CD14-positive monocyte (primary cell): ENCODE measurements around the gene IYD. TPM values are rescaled to one million over a fixed set of nuclear protein-coding genes. Genes with fewer than 3 reads are reported as not detected.

Experiments
- DNase-seq, 3 donors: peaks; one replicate each; pipeline ENCODE4 v3.0.0-alpha.2; 2011 to 2022
- H2AFZ ChIP-seq: 2 replicates; pipeline ENCODE4 v1.6.0; 2012; ENCODE audit warnings: mild to moderate bottlenecking, low read depth, low read length, inconsistent platforms; ENCODE audit not compliant: insufficient read depth, poor library complexity, severe bottlenecking
- H3K27ac ChIP-seq, 2 donors: 1 replicate in 1 of 2; 2 replicates in 1 of 2; pipeline ENCODE4 v1.5.1; 2012 to 2013; ENCODE audit warnings: low read length in 2 of 2, control low read depth in 1 of 2, inconsistent platforms in 1 of 2, low read depth in 1 of 2, mild to moderate bottlenecking in 1 of 2
- H3K27me3 ChIP-seq, 2 donors: one replicate each; pipeline versions ENCODE4 v1.6.0 to v1.6.1; 2011 to 2013; ENCODE audit warnings: low read length in 2 of 2; ENCODE audit not compliant: control insufficient read depth in 2 of 2, insufficient read depth in 2 of 2
- H3K36me3 ChIP-seq, 2 donors: replicated peaks in 1 of 2; 1 replicate in 1 of 2; 2 replicates in 1 of 2; pipeline versions ENCODE4 v1.5.1 to v1.6.1; 2012 to 2013; ENCODE audit warnings: low read length in 2 of 2, control low read depth in 1 of 2, inconsistent platforms in 1 of 2, mild to moderate bottlenecking in 1 of 2; ENCODE audit not compliant: insufficient read depth in 2 of 2, control insufficient read depth in 1 of 2
- H3K4me1 ChIP-seq, 2 donors: 1 replicate in 1 of 2; 2 replicates in 1 of 2; pipeline versions ENCODE4 v1.5.1 to v1.6.1; 2012 to 2013; ENCODE audit warnings: low read length in 2 of 2, control low read depth in 1 of 2, inconsistent platforms in 1 of 2, mild to moderate bottlenecking in 1 of 2, moderate library complexity in 1 of 2; ENCODE audit not compliant: insufficient read depth in 2 of 2, control insufficient read depth in 1 of 2
- H3K4me2 ChIP-seq: replicated peaks from 2 replicates; pipeline ENCODE3; 2012; ENCODE audit warnings: low read length, moderate library complexity, mild to moderate bottlenecking; ENCODE audit not compliant: poor library complexity, severe bottlenecking; ENCODE audit errors: extremely low read depth
- H3K4me3 ChIP-seq, 3 experiments: fragments of 200-600 bp in 1 of 3; sonication (generic) in 1 of 3; replicated peaks in 1 of 3; 1 replicate in 2 of 3; 2 replicates in 1 of 3; pipeline ENCODE4 v1.5.1; 2011 to 2013; ENCODE audit warnings: low read length in 3 of 3, mild to moderate bottlenecking in 3 of 3, control low read depth in 2 of 3, low read depth in 2 of 3, inconsistent platforms in 1 of 3, moderate library complexity in 1 of 3
- H3K79me2 ChIP-seq: 2 replicates; pipeline ENCODE4 v1.6.0; 2012; ENCODE audit warnings: mild to moderate bottlenecking, control low read depth, inconsistent platforms, low read length, moderate library complexity; ENCODE audit not compliant: insufficient read depth
- H3K9ac ChIP-seq: 2 replicates; pipeline ENCODE4 v1.6.0; 2017; ENCODE audit warnings: low read length, mild to moderate bottlenecking; ENCODE audit not compliant: insufficient read depth, poor library complexity, severe bottlenecking
- H3K9me3 ChIP-seq, 2 donors: replicated peaks in 1 of 2; 1 replicate in 1 of 2; 2 replicates in 1 of 2; pipeline versions ENCODE4 v1.5.1 to v1.6.1; 2012 to 2013; ENCODE audit warnings: low read length in 2 of 2, control low read depth in 1 of 2; ENCODE audit not compliant: control insufficient read depth in 1 of 2, insufficient read depth in 1 of 2
- H4K20me1 ChIP-seq: 2 replicates; pipeline ENCODE4 v1.6.0; 2012; ENCODE audit warnings: mild to moderate bottlenecking, low read length, control low read depth, moderate library complexity; ENCODE audit not compliant: insufficient read depth
- H3K27ac Mint-ChIP-seq, 7 donors: one replicate each; pipeline ENCODE4 v1.8.0; 2020; ENCODE audit warnings: mild to moderate bottlenecking in 7 of 7, mixed read lengths in 7 of 7, moderate library complexity in 6 of 7, inconsistent platforms in 2 of 7
- H3K27me3 Mint-ChIP-seq, 3 donors: one replicate each; pipeline ENCODE4 v1.8.0; 2021 to 2022; ENCODE audit warnings: low read depth in 3 of 3, mild to moderate bottlenecking in 3 of 3, mixed read lengths in 3 of 3, moderate library complexity in 3 of 3, inconsistent platforms in 1 of 3
- H3K36me3 Mint-ChIP-seq, 2 donors: one replicate each; pipeline ENCODE4 v1.8.0; 2020; ENCODE audit warnings: mixed read lengths in 2 of 2, inconsistent platforms in 1 of 2, mild to moderate bottlenecking in 1 of 2
- H3K4me1 Mint-ChIP-seq: one replicate; pipeline ENCODE4 v1.8.0; 2020; ENCODE audit warnings: mild to moderate bottlenecking, mixed read lengths
- H3K4me3 Mint-ChIP-seq, 2 donors: one replicate each; pipeline ENCODE4 v1.8.0; 2020; ENCODE audit warnings: mild to moderate bottlenecking in 2 of 2, mixed read lengths in 2 of 2, moderate library complexity in 1 of 2
- H3K9me3 Mint-ChIP-seq, 7 donors: one replicate each; pipeline ENCODE4 v1.8.0; 2020 to 2022; ENCODE audit warnings: mixed read lengths in 7 of 7, mild to moderate bottlenecking in 6 of 7, moderate library complexity in 6 of 7, inconsistent platforms in 2 of 7
- CTCF ChIP-seq: fragments of 200-600 bp; IDR thresholded peaks from one replicate; pipeline ENCODE4 v1.8.0; 2022; ENCODE audit warnings: antibody characterized with exemption, mild to moderate bottlenecking
- WGBS: methylation state at CpG from one replicate; pipeline ENCODE4 v1.1.5; 2013; ENCODE audit warnings: missing lambda C conversion rate; ENCODE audit not compliant: insufficient coverage; 5-methylcytosine and 5-hydroxymethylcytosine counted together
- intact Hi-C, 2 donors: fragments of 100-400 bp; cut with micrococcal nuclease; formaldehyde crosslinking; loops; one replicate each; pipeline versions ENCODE4 v1.15.0 to v1.15.1; 2023
- polyA plus RNA-seq, 3 donors: library from polyadenylated mRNA; depleted of rRNA in 1 of 3; unstranded in 2 of 3; stranded (reverse) in 1 of 3; fragments of 300-500 nt in 2 of 3; fragments of >200 nt in 1 of 3; fragmentation: Illumina TruSeq in 2 of 3; gene quantifications; 1 replicate in 2 of 3; 2 replicates in 1 of 3; pipeline ENCODE4 v1.2.3, GENCODE V29; 2012 to 2021

Gene IYD
- polyA plus RNA-seq, 3 donors = not detected

- Mint-ChIP-seq H3K4me3 (no peak overlapping the region), H3K27me3 (peaks cover 4 to 12% (median 6%) of the 10 kb centered on the region in 3 donors), H3K27ac (no peak overlapping the region), H3K36me3 (no peaks in the 10 kb centered on the region), H3K4me1 (no peaks in the 10 kb centered on the region), H3K9me3 (no peaks in the 10 kb centered on the region)
- no peaks in the 10 kb centered on the region for H3K36me3 ChIP-seq
- 94% methylated on average over 2 of the region's 4 CpGs for WGBS
- H3K4me1 ChIP-seq = no peaks in the 10 kb centered on the region
- no peak overlapping the region for H3K4me3 ChIP-seq
- intact Hi-C loops = no loop called here
- H3K27ac ChIP-seq = no peak overlapping the region
- no peaks in the 10 kb centered on the region for H4K20me1 ChIP-seq
- H3K9ac ChIP-seq = no peak overlapping the region
- H3K4me2 ChIP-seq = no peak overlapping the region
- H3K9me3 ChIP-seq = no peaks in the 10 kb centered on the region
- no peak overlapping the region for H2AFZ ChIP-seq
- H3K27me3 ChIP-seq = peaks cover 0 to 4% of the 10 kb centered on the region in 2 donors
- DNase-seq = no peak
- H3K79me2 ChIP-seq = no peaks in the 10 kb centered on the region
- no peak for TF ChIP-seq CTCF
Observed at GRCh38 chr6:150382171-150382570, 13.4 kb downstream of the IYD start.

GRCh38 chr6:150391414-150391813, 22.6 kb downstream of the IYD start:
- H3K9me3 ChIP-seq = no peaks in the 10 kb centered on the region
- no peaks in the 10 kb centered on the region for H3K4me1 Mint-ChIP-seq
- peaks cover 0 to 2% (median 0%) of the 10 kb centered on the region in 7 donors for H3K9me3 Mint-ChIP-seq
- H2AFZ ChIP-seq = no peak overlapping the region
- H3K36me3 ChIP-seq = no peaks in the 10 kb centered on the region
- H3K27ac Mint-ChIP-seq = no peak overlapping the region
- no peak overlapping the region for H3K4me3 ChIP-seq
- DNase-seq = no peak
- H3K27ac ChIP-seq = no peak overlapping the region
- H3K36me3 Mint-ChIP-seq = no peaks in the 10 kb centered on the region
- intact Hi-C loops = loop anchor here (10.0 kb wide), 1 partner anchor 307 kb away; no protein-coding TSS in a partner anchor
- H3K4me2 ChIP-seq = no peak overlapping the region
- H4K20me1 ChIP-seq = no peaks in the 10 kb centered on the region
- H3K79me2 ChIP-seq = no peaks in the 10 kb centered on the region
- TF ChIP-seq CTCF = no peak
- peaks cover 7 to 11% (median 11%) of the 10 kb centered on the region in 3 donors for H3K27me3 Mint-ChIP-seq
- WGBS = 100% methylated on average over 2 of the region's 4 CpGs
- H3K9ac ChIP-seq = no peak overlapping the region
- no peaks in the 10 kb centered on the region for H3K4me1 ChIP-seq
- H3K4me3 Mint-ChIP-seq = no peak overlapping the region
- H3K27me3 ChIP-seq = peaks cover 0 to 4% of the 10 kb centered on the region in 2 donors
